ENCODE data around the gene PCBP3. TPM values are rescaled to one million over a fixed set of nuclear protein-coding genes. Genes with fewer than 3 reads are reported as not detected.

PCBP3 gene
- total and polyA plus RNA-seq, 2 donors (not counting 3 experiments of a cell fraction or from before 2014, with no cell fraction given): 0.06 to 1.1 TPM

DNA sequence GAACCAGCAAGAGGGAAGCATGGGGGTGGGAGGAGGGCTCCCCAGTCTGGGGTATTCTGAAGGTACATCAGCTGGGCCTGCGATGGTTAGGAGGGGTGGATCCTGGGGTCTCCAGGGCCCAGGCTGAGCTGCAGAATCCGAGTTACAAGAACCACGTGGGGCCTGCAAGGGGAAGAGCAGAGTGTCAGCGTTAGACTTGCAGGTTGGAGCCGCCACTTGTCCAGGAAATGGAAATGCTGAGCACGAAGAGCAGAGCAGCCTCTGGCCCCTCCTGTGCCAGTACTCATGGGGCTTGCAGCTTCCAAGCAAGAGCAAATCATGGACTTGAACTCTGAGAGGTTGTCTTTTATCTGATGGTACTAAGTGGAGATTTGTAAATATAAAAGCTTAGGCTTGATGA lies 290.6 kb downstream of the PCBP3 start:
- H3K9me1 ChIP-seq (replicated peaks; ENCODE audit: control insufficient read depth, extremely low read depth, insufficient read depth, low read length): no peaks in the 10 kb centered on the region
- no peaks in the 10 kb centered on the region for H4K20me1 ChIP-seq (replicated peaks; ENCODE audit: control insufficient read depth, extremely low read depth, insufficient read depth, low read length)
- no peaks in the 10 kb centered on the region for H3K27me3 ChIP-seq (ENCODE audit: control insufficient read depth in 2 of 2, insufficient read depth in 2 of 2, low read length in 2 of 2)
- H3K36me3 ChIP-seq (ENCODE audit: control insufficient read depth in 2 of 2, extremely low read depth in 1 of 2, insufficient read depth in 2 of 2, low read length in 2 of 2): no peaks in the 10 kb centered on the region
- H3K9ac ChIP-seq (replicated peaks; ENCODE audit: extremely low read depth, insufficient read depth, low read length): no peak overlapping the region
- ChIA-PET CTCF (no interaction called here), POLR2A (no interaction called here)
- H3K4me3 ChIP-seq (replicated peaks in 1 of 3; ENCODE audit: insufficient read depth in 1 of 3, low read depth in 1 of 3, low read length in 3 of 3): no peak overlapping the region
- H3K27ac ChIP-seq (ENCODE audit: insufficient read depth, low read depth, low read length): no peak overlapping the region
- no peaks in the 10 kb centered on the region for H3K4me1 ChIP-seq (ENCODE audit: control insufficient read depth, extremely low read depth, insufficient read depth, low read length)
- H3K9me3 ChIP-seq (replicated peaks; ENCODE audit: control insufficient read depth, insufficient read depth, low read length): no peaks in the 10 kb centered on the region
- FAIRE-seq (no peak), DNase-seq (ENCODE audit: low read depth, low spot score) (no peak)
- TF ChIP-seq GATA2 (IDR thresholded peaks at IDR 0.05; ENCODE audit: insufficient read depth, insufficient read length, low read depth, low read length) (no peak), FOS (IDR thresholded peaks at IDR 0.05; ENCODE audit: borderline replicate concordance, insufficient read depth, low read length) (no peak), POLR2A (IDR thresholded peaks at IDR 0.05; ENCODE audit: low read depth, low read length) (no peak), JUN (IDR thresholded peaks at IDR 0.05; ENCODE audit: borderline replicate concordance, insufficient read depth, insufficient read length, low read depth) (no peak), MYC (IDR thresholded peaks at IDR 0.05; ENCODE audit: low read depth, low read length) (no peak), POLR2AphosphoS5 (IDR thresholded peaks at IDR 0.05; ENCODE audit: insufficient read depth, low read depth, low read length) (no peak), EZH2 (IDR thresholded peaks at IDR 0.05; ENCODE audit: borderline replicate concordance, low read depth, low read length, severe bottlenecking) (no peak)
- TF ChIP-seq, protein P1, sequence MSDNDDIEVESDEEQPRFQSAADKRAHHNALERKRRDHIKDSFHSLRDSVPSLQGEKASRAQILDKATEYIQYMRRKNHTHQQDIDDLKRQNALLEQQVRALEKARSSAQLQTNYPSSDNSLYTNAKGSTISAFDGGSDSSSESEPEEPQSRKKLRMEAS (IDR thresholded peaks at IDR 0.05; ENCODE audit: insufficient read depth, insufficient read length): no peak
- TF ChIP-seq, protein P2, sequence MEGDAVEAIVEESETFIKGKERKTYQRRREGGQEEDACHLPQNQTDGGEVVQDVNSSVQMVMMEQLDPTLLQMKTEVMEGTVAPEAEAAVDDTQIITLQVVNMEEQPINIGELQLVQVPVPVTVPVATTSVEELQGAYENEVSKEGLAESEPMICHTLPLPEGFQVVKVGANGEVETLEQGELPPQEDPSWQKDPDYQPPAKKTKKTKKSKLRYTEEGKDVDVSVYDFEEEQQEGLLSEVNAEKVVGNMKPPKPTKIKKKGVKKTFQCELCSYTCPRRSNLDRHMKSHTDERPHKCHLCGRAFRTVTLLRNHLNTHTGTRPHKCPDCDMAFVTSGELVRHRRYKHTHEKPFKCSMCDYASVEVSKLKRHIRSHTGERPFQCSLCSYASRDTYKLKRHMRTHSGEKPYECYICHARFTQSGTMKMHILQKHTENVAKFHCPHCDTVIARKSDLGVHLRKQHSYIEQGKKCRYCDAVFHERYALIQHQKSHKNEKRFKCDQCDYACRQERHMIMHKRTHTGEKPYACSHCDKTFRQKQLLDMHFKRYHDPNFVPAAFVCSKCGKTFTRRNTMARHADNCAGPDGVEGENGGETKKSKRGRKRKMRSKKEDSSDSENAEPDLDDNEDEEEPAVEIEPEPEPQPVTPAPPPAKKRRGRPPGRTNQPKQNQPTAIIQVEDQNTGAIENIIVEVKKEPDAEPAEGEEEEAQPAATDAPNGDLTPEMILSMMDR (IDR thresholded peaks at IDR 0.05; ENCODE audit: extremely low read depth in 1 of 2, insufficient read depth in 1 of 2, low read depth in 1 of 2, low read length in 2 of 2): no peak
- no TSS peak for BruUV-seq (replicated peaks)
- dilution Hi-C loops (cut with MboI; ENCODE audit: extremely low pct_ligation_motif_present, low sequenced_read_pairs) (no loop called here), intact Hi-C loops (cut with micrococcal nuclease) (no loop called here)
- H3K79me2 ChIP-seq (ENCODE audit: control insufficient read depth, insufficient read depth, low read length): no peaks in the 10 kb centered on the region
- H2AFZ ChIP-seq (ENCODE audit: low read depth, low read length): no peak overlapping the region
- no peak overlapping the region for H3K4me2 ChIP-seq (ENCODE audit: insufficient read depth, low read length)

All from endothelial cell of umbilical vein (primary cell).